Dermis microvascular lymphatic vessel endothelial cell (primary cell): ENCODE data around the gene PSMA7. TPM values are rescaled to one million over a fixed set of nuclear protein-coding genes. Genes with fewer than 3 reads are reported as not detected.

Experiments
- DNase-seq, 2 donors: peaks; one replicate each; pipeline versions ENCODE4 v3.0.0 to v3.0.0-alpha.2; 2010; ENCODE audit warnings: low read depth in 2 of 2
- total RNA-seq: library from RNA; depleted of rRNA; stranded (reverse); fragments of >200 nt; gene quantifications from 2 replicates; pipeline ENCODE4 v1.2.1, GENCODE V29; 2014

The PSMA7 gene
- total RNA-seq = 315 and 337 TPM in 2 replicates

- DNase-seq = peak in 1 of 2 donors; percentile 92
These were observed at the start of gene PSMA7, which contains the start of gene SS18L1 for GRCh38 chr20:62143081-62143956. TSS of gene PSMA7 (minus strand) at chr20:62143394. CDS start at chr20:62143303, 91 bp downstream. TSS of gene SS18L1 (plus strand) at chr20:62143769. CDS start at chr20:62143821, 52 bp downstream.

- no peak for DNase-seq
These were observed 49.4 kb upstream of the PSMA7 start for GRCh38 chr20:62192635-62193034.

- no peak for DNase-seq
These were observed 48.8 kb upstream of the PSMA7 start for GRCh38 chr20:62191781-62192559.

GRCh38 chr20:62190639-62191411 is 47.6 kb upstream of the PSMA7 start:
- no peak for DNase-seq

- peak; percentile 60 to 66 for DNase-seq
These were observed 44.0 kb upstream of the PSMA7 start for GRCh38 chr20:62186887-62187866.

GRCh38 chr20:62186096-62186426 is 42.9 kb upstream of the PSMA7 start:
- no peak for DNase-seq

GRCh38 chr20:62183426-62184142 is 40.4 kb upstream of the PSMA7 start:
- DNase-seq = peak; percentile 12 to 30

GRCh38 chr20:62182469-62183425 is 39.6 kb upstream of the PSMA7 start, which contains the start of gene MTG2:
TSS of gene MTG2 (plus strand) at chr20:62183028. CDS start at chr20:62193421, 10,393 bp downstream.
- peak; percentile 92 to 94 for DNase-seq

- DNase-seq = no peak
These were observed 38.6 kb upstream of the PSMA7 start for GRCh38 chr20:62181808-62182207.

- no peak for DNase-seq
These were observed 35.9 kb upstream of the PSMA7 start for GRCh38 chr20:62179162-62179504.

- no peak for DNase-seq
These were observed 35.3 kb upstream of the PSMA7 start for GRCh38 chr20:62178316-62179161.

- no peak for DNase-seq
These were observed 34.1 kb upstream of the PSMA7 start for GRCh38 chr20:62177307-62177706.

GRCh38 chr20:62176866-62177265 is 33.7 kb upstream of the PSMA7 start:
- no peak for DNase-seq

GRCh38 chr20:62175711-62176110 is 32.5 kb upstream of the PSMA7 start:
- no peak for DNase-seq

- no peak for DNase-seq
These were observed 31.9 kb upstream of the PSMA7 start for GRCh38 chr20:62174870-62175624.

GRCh38 chr20:62174021-62174804 is 31.0 kb upstream of the PSMA7 start:
- no peak for DNase-seq
